GM19455 (cell line): ENCODE measurements around the gene ROM1.
"Not testable (repeated sequence)": the region's sequence is repeated elsewhere in the genome, so short reads cannot be mapped to it uniquely, and the experiment has no call there.

ENCODE experiments used
- ATAC-seq: cut with Tn5 transposase; IDR thresholded peaks from one replicate; pipeline ENCODE4 v1.9.1; 2021; ENCODE audit not compliant: unreplicated experiment

The ROM1 gene, protein sequence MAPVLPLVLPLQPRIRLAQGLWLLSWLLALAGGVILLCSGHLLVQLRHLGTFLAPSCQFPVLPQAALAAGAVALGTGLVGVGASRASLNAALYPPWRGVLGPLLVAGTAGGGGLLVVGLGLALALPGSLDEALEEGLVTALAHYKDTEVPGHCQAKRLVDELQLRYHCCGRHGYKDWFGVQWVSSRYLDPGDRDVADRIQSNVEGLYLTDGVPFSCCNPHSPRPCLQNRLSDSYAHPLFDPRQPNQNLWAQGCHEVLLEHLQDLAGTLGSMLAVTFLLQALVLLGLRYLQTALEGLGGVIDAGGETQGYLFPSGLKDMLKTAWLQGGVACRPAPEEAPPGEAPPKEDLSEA

DNA sequence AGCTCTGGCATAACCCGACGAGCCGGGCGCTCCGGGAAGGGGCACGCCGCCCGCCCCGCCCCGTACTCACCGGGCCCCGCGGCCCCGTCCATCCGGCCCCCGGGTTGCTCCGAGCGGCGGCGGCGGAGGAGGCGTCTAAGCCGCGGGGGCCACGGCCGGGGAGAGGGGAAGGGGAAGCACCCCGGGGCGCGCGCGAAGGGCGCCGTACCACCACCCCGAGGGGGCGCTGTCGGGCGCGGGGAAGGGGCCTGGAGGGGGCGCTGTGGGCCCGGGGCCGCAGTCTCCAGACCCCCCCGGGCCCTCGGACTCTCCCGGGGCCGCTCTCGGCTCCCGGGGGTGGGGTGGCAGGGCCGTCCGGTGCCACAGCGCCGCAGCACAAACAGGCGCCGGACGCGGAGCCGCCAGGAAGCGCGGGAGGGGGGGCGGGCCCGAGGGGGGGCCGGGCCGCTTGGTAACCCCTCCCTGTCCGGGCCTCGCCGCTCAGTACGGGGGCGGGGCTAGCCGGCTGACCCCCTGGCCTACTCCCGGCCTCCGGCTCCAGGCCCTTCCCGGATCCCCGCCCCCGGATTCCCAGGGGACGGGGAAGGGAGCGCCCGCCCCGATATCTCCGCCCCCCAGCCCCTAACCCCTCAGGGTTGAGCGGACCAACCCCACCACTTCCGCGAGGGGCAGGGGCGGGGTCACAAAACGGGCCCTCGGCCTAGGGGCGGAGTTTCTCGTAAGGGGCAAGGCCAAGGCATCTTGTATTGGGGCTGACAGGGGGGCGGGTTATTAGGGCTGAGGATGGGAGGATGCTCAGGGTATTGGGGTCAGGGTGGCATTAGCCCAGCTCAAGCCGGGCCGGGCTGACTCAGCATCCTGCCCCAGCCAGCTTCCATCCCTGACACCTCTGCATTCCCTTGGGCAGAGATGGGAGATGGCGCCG lies at the start of gene ROM1, which contains the start of gene EML3:
ROM1 (plus strand) TSS at position 892 of the 925 bp plus-strand sequence; CDS start at position 917, 25 bp downstream.
EML3 (minus strand) TSS at position 410 of the 925 bp plus-strand sequence; CDS start at position 92, 318 bp downstream.
- ATAC-seq = peak; percentile 72

DNA sequence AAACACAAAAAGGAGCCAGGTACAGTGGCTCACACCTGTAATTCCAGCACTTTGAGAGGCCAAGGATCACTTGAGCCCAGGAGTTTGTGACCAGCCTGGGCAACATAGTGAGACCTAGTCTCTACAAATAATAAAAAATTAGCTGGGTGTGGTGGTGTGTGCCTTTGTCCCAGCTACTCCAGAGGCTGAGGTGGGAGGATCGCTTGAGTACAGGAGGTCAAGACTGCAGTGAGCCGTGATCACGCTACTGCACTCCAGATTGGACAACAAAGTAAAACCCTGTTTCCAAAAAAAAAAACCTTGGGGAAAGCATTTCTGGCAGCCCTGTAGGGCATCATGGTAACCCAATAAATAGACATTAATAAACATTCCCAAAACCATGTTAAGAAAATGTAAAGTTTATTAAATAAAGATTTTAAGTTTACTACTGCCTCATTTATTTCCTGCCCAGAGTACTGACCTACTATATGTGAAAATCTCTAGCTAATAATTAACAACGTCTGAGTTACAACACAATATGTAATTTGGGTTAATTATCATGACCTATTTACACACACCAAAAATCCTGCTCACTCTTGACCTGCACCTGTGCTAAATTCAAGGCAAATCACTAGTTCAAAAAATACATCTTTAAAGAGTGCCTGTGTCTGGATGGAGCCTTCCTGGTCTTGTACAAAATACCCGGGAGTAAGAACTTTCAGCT lies 47.8 kb upstream of the ROM1 start:
- ATAC-seq = no peak

DNA sequence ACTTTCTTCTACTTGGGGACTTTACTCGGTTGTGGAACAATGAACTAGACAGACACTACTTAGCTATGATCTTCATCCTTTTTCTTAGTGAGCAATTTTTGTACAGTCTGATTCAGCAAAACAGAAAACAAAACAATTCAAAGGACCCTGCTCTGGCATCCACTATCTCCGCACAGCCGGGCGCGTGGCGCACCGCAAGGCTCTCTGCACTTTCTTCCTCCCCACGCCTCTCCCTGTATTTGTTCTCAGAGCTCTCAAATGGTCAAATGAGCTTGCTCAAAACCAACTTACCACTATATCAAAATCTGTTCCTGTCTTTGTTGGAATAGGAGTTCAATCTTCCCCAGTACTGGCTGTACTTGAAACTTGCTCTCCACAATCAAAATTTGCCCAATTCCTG lies 46.8 kb upstream of the ROM1 start:
- no peak for ATAC-seq

DNA sequence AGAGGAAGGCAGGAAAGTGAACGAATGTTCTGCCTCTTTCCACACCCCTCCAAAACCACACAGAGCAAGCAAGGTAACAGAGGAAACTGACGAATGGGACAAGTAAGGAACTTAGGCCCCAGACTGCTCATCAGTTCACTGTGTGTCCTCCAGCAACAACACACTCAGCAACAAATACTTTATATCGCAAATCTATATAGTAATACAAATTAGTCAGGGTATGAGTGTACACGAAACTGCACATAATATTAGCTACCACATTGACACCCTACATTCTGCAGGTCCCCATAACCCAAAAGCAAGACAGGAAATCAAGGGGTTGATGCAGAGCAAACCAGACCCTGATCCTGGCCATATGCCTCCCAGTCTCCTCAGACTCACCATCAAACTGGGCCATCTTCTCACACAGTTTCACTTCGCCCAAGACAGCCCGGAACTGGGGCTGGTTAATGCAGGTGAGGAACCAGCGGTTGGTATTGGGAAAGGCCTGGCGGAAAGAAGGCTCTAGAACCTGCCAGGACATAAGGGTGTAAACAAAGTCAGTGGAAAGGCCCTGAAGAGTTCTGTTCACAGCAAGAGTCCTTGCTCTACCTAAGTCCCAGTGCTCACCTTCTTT lies 45.9 kb upstream of the ROM1 start:
- ATAC-seq = no peak

DNA sequence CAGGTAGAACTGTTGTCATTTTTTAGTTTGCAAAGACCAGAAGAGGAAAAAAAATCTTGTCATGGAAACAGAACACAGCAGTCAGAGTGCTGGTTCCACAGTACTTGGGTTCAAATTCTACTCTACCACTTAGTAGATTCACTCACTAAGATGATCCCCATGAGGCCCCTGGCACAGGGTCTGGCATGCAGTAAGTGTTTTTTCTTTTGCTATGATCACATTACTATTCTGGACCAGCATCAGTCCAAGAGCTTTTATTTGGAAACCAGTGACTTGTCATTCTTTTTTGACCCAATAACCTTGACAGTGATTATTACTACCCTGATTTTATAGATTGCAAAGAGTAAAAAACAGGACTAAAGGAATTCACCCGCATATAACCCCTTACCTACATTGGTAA lies 43.4 kb upstream of the ROM1 start:
- no peak for ATAC-seq

DNA sequence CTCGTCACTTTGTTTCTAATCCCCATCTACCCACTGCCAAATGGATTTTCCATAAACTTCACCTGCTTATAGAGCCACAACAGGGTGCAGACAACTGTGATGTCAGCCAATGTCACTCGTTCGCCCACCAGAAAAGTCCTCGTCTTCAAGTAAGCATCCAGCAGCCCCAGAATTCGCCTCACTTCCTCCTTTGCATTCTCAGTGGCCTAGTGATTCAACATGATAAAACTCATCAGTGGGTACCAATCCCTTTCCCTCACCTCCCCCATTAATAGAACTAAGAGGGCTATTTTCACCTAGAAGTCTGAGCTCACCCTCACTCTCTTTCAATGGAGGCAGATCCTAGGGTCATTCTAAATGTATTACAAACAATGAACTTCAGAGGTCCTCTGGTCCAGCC lies 42.2 kb upstream of the ROM1 start:
- ATAC-seq = not testable (repeated sequence)

DNA sequence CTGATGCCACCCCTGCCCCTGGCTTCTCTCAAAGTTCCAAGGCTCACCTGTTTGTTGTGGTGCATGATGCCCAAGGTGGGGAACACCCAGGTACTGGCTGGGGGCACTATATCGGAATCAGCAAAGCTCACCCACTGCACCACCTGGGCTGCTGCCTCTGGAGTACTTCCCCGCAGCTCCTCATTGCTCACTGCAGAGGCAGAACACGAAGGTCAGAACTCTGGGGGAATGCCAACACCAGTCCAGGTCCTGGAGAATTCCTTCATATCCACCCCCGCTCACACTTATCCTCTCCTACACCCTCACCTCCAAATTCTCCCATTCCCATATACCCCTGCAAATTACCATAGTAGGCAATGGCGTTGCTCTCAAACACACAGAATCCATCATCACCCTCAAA lies 41.6 kb upstream of the ROM1 start:
- not testable (repeated sequence) for ATAC-seq

DNA sequence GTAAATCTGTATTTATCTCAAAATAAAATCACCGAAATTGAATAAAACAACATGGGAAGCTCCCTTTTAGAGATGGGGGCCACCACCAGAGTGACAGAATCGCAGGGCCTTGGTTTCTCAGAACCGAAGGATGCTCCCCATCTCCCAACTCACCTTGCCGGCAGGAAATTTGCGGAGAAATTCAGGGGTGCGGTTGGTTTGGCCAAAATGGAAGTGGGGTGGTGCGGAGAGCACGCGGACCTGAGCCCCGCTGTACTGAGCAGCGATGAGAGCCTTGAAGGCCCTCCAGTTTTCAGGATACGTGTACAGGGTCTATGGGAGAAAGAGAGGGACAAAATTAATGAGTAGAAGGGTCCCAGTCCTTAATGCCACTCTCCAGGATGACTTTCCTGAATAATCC lies 40.6 kb upstream of the ROM1 start:
- no peak for ATAC-seq

DNA sequence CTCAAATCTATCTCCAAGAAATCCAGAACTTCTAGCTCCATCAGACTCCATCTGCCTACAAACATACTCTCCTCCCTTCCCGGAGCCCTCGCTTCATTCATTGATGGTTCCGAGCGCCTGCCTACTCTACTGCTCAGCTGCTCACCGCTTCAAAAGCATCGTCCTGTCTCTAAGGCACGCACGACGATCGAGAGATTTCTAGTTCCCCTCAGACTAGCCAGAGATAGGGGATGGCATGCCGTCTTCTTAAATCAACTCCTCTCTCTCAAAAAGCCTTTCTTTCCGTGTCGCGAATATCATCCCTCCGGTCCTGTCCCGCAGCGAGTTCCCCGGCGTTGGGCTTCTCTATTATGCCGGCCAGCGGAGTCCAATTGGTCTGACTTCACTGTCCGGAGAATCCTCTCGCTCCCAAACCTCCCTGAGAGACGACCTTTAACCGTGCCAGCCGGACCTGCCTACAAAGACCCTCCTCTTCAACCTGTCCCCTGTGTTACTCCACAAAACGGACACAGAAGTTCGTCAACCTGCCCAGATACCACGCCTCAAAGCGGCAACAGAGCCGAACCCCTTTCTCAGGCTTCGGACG lies 40.0 kb upstream of the ROM1 start:
- no peak for ATAC-seq

DNA sequence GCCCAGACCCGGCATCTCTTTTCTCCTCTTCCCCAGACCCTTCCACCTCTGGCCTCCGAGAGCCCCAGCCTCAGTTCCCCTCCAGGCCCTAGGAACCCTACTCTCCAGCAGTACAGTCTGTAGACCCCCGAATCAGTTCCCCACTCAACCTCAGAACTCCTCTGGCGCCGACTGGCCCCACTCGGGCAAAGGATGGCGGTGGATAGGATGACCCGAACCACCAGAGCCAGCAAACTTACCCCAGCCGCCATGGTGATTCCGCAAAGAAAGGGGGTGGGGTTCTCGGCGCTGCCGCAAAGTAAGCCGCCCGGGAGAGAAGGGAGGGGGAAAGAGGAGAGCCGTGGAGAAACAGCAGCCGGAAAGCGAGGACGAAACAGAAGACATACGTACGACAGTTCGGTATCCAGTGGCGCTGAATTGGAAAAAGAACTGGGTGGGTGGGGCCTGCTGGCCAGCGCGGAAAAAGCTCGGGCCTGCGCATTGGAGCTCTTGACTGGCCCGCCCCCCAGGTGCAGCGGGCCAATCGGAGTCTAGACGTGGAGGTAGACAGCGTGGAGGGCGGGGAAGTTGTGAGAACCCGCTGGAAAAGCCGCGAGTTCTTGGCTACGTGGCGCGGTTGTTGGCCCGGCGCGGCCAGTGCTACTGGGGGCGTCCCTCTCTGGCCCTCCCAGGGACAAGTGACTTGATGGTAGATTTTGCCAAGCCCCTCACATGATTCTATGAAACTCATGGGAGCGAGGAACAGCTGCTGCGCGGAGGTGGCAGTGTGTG lies 39.3 kb upstream of the ROM1 start, which contains the start of gene EEF1G:
EEF1G (minus strand) TSS at position 300 of the 771 bp plus-strand sequence; CDS start at position 251, 49 bp downstream.
- ATAC-seq = peak; percentile 77

DNA sequence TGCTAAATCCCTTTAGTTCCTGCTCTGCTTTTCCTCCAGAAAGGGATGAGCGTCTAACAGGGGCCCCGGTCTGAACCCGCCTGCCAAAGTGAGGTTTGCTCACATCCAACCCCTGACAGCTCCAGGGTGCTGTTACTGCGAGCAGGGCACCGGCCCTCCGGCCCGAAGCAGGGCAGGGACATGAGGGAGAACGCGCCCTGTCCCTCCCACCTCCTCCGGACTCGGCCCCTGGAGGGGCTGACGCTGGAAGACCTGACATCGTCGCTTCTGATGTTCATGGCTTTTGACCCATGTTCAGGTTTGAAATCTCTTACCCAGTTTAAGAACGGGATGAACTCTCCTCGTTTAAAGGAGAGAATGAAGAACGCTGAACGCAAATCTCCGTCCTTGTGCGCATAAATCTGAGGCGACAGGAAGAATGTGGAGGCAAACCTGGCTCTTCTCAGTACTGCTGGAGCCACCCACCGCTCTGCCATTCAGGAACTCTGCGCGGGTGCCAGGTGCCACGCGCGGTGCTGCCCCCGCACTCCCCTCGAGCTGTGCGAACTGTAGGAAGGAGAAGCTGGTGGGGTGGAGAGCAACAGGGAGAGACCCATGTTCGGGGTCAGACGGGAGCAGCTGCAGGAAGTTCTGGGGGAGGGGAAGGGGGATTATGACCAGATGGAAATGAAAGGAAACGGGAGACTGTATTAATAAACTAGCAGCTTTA lies 38.5 kb upstream of the ROM1 start:
- ATAC-seq = peak; percentile 2

DNA sequence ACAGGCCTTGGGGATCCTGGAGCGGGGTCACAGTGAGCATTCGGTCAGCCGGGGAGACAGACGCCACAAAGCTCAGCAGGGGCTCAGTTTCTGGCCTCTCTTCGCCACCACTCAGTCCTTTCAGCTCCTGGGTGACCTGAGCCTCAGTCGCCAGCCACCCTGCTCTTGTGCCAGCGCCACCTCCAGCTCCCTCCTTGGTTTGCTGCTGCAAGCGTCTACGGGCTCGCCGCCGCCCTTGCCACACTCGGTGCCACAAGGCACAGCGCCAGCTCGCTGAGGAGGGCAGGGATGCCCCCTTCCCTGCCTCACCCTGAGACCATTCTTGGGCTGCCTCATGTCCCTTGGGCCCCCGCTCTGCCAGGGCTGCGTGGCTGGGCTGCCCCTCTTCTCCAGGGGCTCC lies 37.9 kb upstream of the ROM1 start:
- no peak for ATAC-seq

DNA sequence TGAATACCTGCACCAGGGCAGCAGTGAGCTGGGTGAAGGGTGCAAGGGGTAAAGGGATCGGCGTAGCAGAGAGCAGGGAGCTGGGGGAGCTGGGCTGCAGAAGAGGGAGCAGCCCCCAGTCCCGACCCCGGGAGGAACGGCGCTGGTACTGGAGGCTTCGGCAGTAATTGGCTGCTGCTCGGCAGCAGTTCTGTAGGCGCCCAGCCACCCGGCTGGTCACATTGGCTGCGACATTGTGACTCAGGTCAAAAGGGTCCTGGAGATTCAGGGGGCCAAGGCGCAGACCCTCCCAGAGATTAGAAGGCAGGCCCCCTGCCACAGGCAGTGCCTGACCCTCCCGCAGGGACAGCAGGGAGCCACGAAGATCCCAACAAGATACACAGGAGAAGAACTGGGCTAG lies 37.2 kb upstream of the ROM1 start:
- ATAC-seq = no peak

DNA sequence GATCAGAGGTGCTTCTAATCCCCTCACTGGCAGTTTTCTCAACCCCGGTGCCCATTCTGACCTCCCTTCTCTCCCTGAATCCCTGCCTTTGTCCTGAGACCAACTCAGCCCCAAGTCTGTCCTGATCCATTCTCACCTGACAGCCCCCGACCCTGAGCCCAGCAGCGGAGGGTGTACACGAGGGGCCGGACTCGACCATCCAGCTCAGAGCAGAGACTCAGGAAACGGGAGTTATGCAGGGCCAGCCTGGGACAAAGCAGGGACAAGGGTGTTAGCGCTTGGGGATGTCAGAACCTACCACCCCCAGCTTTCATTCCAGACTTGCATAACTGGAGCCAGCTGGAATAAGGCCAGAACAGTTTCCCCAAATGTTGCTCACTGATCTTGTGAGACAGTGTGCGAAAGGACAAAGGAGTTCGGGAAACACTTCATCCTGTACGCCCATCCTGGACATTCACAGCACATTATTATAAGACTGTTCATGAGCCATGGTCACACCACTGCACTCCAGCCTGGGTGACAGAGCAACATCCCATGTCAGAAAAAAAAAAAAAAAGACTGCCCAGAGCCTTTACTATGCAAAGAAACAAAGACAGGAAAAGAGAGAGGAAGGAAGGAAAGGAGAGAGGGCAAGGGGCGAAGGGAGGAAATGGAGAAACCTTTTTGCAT lies 35.9 kb upstream of the ROM1 start:
- no peak for ATAC-seq

DNA sequence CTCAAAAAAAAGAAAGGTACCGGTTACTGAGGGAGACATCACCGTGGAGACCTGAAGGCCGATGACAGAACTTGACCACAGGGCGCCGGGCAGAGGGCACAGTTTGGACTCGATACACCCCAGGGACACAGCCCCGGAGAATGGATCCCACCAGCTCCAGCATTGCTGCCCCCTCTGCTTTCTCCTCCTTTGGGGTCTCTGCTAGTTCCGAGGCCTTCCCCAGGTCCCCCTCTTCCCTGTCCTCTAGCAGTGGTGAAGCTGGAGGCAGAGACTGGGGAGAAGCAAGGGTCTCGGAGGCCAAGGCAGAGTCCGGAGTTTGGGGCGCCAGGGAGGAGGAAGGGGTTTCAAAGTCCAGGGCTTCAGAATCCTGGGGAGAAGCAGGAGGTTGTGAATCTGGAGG lies 34.5 kb upstream of the ROM1 start:
- ATAC-seq = no peak

DNA sequence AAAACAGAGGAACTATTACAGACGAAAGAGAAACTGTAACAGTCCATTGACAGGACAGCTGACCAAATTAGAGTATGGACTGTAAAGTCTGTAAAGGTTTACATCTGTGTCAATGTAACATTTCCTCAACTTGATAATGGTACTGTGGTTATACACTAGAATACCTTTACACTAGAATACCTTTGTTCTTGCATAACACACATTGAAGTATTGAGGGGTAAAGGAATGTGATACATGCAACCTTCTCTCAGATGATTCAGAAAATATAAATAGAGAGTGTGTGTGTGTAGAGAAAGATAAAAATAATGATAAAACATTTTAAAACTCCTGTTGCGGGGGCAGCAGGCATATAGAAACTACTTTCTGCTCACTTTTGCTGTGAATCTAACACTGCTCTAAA lies 33.8 kb upstream of the ROM1 start:
- ATAC-seq = no peak

DNA sequence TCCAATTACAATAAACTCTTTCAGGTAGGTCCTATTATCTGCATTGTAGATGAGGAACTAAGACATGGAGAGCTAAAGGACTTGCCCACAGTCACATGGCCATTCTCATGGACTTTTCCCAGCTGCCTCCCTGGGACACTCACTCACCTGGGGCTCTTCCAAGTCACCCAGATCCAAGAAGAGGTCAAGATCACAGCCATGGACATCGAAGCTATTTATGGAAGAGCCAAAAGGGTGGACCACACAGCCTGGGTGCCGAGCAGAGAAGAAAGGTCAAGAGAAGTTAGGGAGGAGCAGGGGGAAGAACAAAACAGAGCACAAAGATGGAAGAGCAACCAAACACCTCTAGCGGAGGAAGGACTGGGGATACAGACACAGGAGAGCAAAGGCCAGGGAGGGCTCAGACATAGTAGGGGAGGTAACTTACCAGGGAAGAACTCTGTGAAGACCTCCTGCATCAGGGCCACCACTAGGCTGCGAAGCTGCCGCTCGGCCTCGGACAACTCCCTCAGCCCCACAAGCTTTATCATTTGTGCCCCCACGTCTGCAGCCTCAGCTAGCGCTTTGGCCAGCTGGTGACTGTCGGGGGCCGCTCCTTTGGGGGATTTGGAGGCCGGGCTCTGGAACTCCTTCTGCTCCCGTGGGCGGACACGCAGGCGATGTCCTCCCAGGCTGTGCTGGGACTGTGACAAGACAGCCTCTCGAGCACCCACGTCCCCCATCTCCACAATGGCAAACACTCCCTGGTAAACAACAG lies 31.9 kb upstream of the ROM1 start:
- no peak for ATAC-seq

DNA sequence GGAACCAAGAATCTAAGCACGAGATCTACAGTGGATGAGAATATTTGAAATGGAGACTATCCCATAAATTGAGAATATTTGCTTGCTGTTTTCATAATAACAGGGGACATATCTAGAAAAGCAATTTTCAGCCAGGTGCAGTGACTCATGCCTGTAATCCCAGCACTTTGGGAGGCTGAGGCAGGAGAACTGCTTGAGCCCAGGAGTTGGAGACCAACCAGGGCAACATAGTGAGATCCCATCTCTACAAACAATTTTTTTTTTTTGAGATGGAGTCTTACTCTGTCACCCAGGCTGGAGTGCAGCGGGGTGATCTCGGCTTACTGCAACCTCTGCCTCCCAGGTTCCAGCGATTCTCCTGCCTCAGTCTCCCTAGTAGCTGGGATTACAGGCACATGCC lies 31.3 kb upstream of the ROM1 start:
- not testable (repeated sequence) for ATAC-seq
